ENCODE results near the gene MSTN. TPM values are rescaled to one million over a fixed set of nuclear protein-coding genes. Genes with fewer than 3 reads are reported as not detected.
"Not testable (repeated sequence)": the region's sequence is repeated elsewhere in the genome, so short reads cannot be mapped to it uniquely, and the experiment has no call there.

MSTN gene
- total and polyA plus RNA-seq, 11 donors: 0.01 to 1.1 (median 0.14) TPM; not detected in 5

GRCh38 chr2:190017837-190018236 is 44.7 kb downstream of the MSTN start:
- Histone ChIP-seq H3K9me3 (peaks cover 0 to 48% (median 21%) of the 10 kb centered on the region in 12 donors), H3K4me1 (no peaks in the 10 kb centered on the region), H3K36me3 (no peaks in the 10 kb centered on the region), H3K27me3 (no peaks in the 10 kb centered on the region), H3K27ac (no peak overlapping the region), H3K4me3 (no peak overlapping the region)
- TF ChIP-seq CTCF (IDR thresholded peaks at IDR 0.05) (no peak), POLR2A (IDR thresholded peaks at IDR 0.05) (no peak)
- no peak for DNase-seq
- no peak for ATAC-seq
- 88 to 95% (median 91%) methylated on average over 1 of the region's 1 CpG for WGBS, 4 donors
- intact Hi-C loops (cut with DNase I): no loop called here

GRCh38 chr2:190015969-190016368 is 46.6 kb downstream of the MSTN start:
- H3K27me3 ChIP-seq; H3K4me3 ChIP-seq; H3K4me1 ChIP-seq; ATAC-seq; intact Hi-C loops (cut with DNase I); DNase-seq; H3K36me3 ChIP-seq; H3K27ac ChIP-seq: not testable (repeated sequence)
- WGBS, 4 donors: 64 to 81% (median 80%) methylated on average over 1 of the region's 1 CpG
- H3K9me3 ChIP-seq: peaks cover 0 to 58% (median 21%) of the 10 kb centered on the region in 12 donors
